ENCODE results near the gene RTN4R. TPM values are rescaled to one million over a fixed set of nuclear protein-coding genes. Genes with fewer than 3 reads are reported as not detected.

The RTN4R gene
- total RNA-seq, 1 donor from 2014 or later, result 0.43 TPM

- Histone ChIP-seq H3K4me1 (peaks cover under 1 to 25% of the 10 kb centered on the region in 2 donors), H3K36me3 (no peaks in the 10 kb centered on the region), H3K9me3 (no peaks in the 10 kb centered on the region), H3K27me3 (no peaks in the 10 kb centered on the region), H3K27ac (peak overlapping the region; percentile 37 to 54), H3K4me3 (peak overlapping the region; percentile 55 to 58)
- intact Hi-C loops (cut with DNase I), result no loop called here
- peak in 1 of 2 donors; percentile 74 for DNase-seq (ENCODE audit: low spot score in 2 of 2)
- TF ChIP-seq, protein P1, sequence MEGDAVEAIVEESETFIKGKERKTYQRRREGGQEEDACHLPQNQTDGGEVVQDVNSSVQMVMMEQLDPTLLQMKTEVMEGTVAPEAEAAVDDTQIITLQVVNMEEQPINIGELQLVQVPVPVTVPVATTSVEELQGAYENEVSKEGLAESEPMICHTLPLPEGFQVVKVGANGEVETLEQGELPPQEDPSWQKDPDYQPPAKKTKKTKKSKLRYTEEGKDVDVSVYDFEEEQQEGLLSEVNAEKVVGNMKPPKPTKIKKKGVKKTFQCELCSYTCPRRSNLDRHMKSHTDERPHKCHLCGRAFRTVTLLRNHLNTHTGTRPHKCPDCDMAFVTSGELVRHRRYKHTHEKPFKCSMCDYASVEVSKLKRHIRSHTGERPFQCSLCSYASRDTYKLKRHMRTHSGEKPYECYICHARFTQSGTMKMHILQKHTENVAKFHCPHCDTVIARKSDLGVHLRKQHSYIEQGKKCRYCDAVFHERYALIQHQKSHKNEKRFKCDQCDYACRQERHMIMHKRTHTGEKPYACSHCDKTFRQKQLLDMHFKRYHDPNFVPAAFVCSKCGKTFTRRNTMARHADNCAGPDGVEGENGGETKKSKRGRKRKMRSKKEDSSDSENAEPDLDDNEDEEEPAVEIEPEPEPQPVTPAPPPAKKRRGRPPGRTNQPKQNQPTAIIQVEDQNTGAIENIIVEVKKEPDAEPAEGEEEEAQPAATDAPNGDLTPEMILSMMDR (IDR thresholded peaks at IDR 0.05), result no peak
Measured at GRCh38 chr22:20205964-20206708, 62.0 kb downstream of the RTN4R start.

DNA sequence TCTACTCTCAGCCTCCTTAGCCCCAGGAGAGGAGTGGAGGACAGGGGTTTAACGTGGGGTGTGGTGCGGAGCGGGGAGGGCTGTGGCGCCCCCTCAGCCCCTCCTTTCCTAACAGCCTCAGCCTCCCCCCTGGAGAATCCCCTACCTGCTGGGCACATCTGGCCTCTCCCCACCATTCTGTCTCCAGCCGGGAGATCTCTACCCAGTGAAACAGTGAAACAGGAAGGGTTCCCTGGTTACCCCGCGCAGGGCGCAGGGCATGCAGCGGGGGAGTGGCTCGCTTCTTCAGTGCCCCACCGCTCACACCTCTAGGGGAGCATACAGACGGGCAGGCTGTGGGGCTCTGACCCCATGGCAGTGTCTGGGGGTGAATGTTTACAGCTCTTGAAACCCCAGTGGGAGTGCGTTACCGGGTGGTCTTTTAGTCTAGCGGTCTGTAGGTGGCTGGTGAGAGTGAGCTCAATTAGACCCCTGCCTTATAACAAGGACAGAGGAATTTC, 62.6 kb downstream of the RTN4R start:
- no peak for DNase-seq (ENCODE audit: low spot score in 2 of 2)
- H3K4me3 ChIP-seq, result no peak overlapping the region
- no peak overlapping the region for H3K27ac ChIP-seq
- H3K9me3 ChIP-seq, result no peaks in the 10 kb centered on the region
- TF ChIP-seq, protein P1 (IDR thresholded peaks at IDR 0.05), result no peak
- peaks cover 0 to 18% of the 10 kb centered on the region in 2 donors for H3K4me1 ChIP-seq
- no peaks in the 10 kb centered on the region for H3K27me3 ChIP-seq
- intact Hi-C loops (cut with DNase I), result no loop called here
- no peaks in the 10 kb centered on the region for H3K36me3 ChIP-seq

GRCh38 chr22:20204806-20205205, 63.3 kb downstream of the RTN4R start:
- peaks cover 0 to 12% of the 10 kb centered on the region in 2 donors for H3K4me1 ChIP-seq
- intact Hi-C loops (cut with DNase I), result no loop called here
- H3K27me3 ChIP-seq, result no peaks in the 10 kb centered on the region
- no peaks in the 10 kb centered on the region for H3K36me3 ChIP-seq
- no peak overlapping the region for H3K27ac ChIP-seq
- H3K4me3 ChIP-seq, result no peak overlapping the region
- no peaks in the 10 kb centered on the region for H3K9me3 ChIP-seq
- no peak for DNase-seq (ENCODE audit: low spot score in 2 of 2)
- TF ChIP-seq, protein P1 (IDR thresholded peaks at IDR 0.05), result no peak

GRCh38 chr22:20204311-20204710, 63.8 kb downstream of the RTN4R start:
- no peak for DNase-seq (ENCODE audit: low spot score in 2 of 2)
- H3K27me3 ChIP-seq, result no peaks in the 10 kb centered on the region
- intact Hi-C loops (cut with DNase I), result no loop called here
- no peaks in the 10 kb centered on the region for H3K9me3 ChIP-seq
- H3K27ac ChIP-seq, result no peak overlapping the region
- TF ChIP-seq, protein P1 (IDR thresholded peaks at IDR 0.05), result no peak
- no peak overlapping the region for H3K4me3 ChIP-seq
- H3K36me3 ChIP-seq, result no peaks in the 10 kb centered on the region
- H3K4me1 ChIP-seq, result peaks cover 0 to 11% of the 10 kb centered on the region in 2 donors

DNA sequence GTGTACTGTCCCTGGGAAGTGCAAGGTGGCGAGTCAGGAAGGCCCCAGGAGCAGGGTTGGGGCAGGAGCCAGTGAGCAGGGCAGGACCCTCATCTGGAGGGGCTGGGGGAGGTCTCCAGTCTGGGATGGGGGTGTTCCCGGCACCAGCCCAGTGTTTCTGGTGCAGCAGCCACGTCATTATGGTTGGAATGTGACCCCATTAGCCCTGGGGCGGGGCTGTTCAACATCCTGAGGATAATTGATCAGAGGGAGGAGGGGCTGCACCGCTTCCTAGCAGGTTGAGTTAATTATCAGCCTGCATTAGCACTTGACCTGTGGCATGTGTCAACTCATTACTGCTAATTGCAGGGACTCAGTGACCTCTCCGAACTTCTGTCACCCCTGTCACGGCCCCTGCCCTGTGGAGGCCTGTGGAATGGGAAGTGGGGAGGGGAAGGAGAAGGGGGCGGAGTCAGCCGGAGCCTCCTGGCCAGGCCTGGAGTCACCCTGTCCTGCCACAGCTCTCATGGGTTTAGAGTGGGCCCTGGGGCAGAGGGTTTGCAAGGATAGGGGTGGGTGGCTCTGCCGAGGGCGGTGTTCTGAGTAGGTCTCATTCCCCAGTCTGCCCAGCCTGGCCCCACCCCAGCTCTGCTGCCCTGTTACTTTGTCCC, 64.4 kb downstream of the RTN4R start:
- no peaks in the 10 kb centered on the region for H3K27me3 ChIP-seq
- no peak for DNase-seq (ENCODE audit: low spot score in 2 of 2)
- no peak overlapping the region for H3K4me3 ChIP-seq
- H3K27ac ChIP-seq, result peak overlapping the region in 1 of 2 donors; percentile 27
- H3K4me1 ChIP-seq, result peaks cover 0 to 11% of the 10 kb centered on the region in 2 donors
- intact Hi-C loops (cut with DNase I), result no loop called here
- no peaks in the 10 kb centered on the region for H3K9me3 ChIP-seq
- no peaks in the 10 kb centered on the region for H3K36me3 ChIP-seq
- TF ChIP-seq, protein P1 (IDR thresholded peaks at IDR 0.05), result no peak

Data from ascending aorta (tissue), 2 donors.